ENCODE results near the gene EGFL7. TPM values are rescaled to one million over a fixed set of nuclear protein-coding genes. Genes with fewer than 3 reads are reported as not detected.

EGFL7 gene
- total RNA-seq, 1 experiment from 2014 or later, result 79.5 TPM

DNA sequence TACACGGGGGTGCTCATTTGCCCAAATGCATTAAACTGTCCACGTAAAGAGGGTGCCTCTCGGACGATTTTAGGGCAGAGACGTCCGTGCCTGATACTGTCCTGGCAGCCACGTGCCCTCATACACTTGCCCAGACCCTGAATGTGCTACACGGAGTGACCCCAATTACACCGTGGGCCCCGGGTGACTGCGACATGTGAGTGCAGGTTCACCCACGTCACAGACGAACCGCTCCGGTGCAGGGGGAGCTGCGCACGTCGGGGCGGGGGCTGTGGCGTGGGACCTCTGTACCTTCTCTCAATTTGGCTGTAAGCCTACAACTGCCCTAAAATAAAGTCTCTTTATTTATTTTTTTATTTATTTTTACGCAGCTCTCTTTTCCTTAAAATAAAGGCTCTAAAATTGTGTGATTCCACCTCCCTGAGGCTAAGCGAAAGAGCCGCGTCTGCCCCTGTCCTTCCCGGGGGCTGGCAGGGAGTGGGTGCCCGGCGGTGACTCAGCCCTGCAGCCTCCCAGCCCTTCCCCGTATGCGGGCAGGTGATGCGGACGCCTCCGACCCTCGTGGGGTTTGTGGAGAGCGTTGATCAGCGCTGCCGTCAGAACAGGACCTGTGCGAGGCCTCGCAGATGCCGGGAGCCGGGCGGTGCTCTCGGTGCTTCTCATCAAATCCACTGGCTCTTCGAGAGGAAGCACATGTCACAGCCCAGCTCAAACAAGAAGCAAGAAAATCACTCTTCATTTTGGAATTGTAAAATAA lies 9.2 kb upstream of the EGFL7 start:
- no peak overlapping the region for H3K27ac ChIP-seq (ENCODE audit: low read depth, low read length, poor library complexity, severe bottlenecking)
- H3K4me1 ChIP-seq (ENCODE audit: insufficient read depth, low read length, poor library complexity, severe bottlenecking), result peaks cover 14% of the 10 kb centered on the region
- H3K9me3 ChIP-seq (ENCODE audit: low read depth, low read length, poor library complexity, severe bottlenecking), result no peaks in the 10 kb centered on the region
- intact Hi-C loops (cut with micrococcal nuclease; ENCODE audit: unreplicated experiment), result no loop called here
- no peaks in the 10 kb centered on the region for H3K27me3 ChIP-seq (replicated peaks; ENCODE audit: insufficient read depth, low read depth, low read length, poor library complexity)
- no peak overlapping the region for H3K4me3 ChIP-seq (ENCODE audit: low read depth, low read length, poor library complexity, severe bottlenecking)
- no peak for DNase-seq (ENCODE audit: low spot score)
- BruUV-seq (replicated peaks), result no TSS peak
- TF ChIP-seq EZH2 (IDR thresholded peaks at IDR 0.05; ENCODE audit: borderline replicate concordance, low read depth, low read length, poor library complexity, severe bottlenecking), result no peak
- TF ChIP-seq, protein P1, sequence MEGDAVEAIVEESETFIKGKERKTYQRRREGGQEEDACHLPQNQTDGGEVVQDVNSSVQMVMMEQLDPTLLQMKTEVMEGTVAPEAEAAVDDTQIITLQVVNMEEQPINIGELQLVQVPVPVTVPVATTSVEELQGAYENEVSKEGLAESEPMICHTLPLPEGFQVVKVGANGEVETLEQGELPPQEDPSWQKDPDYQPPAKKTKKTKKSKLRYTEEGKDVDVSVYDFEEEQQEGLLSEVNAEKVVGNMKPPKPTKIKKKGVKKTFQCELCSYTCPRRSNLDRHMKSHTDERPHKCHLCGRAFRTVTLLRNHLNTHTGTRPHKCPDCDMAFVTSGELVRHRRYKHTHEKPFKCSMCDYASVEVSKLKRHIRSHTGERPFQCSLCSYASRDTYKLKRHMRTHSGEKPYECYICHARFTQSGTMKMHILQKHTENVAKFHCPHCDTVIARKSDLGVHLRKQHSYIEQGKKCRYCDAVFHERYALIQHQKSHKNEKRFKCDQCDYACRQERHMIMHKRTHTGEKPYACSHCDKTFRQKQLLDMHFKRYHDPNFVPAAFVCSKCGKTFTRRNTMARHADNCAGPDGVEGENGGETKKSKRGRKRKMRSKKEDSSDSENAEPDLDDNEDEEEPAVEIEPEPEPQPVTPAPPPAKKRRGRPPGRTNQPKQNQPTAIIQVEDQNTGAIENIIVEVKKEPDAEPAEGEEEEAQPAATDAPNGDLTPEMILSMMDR (conservative IDR thresholded peaks at IDR 0.05; ENCODE audit: low read depth, low read length), result no peak
- ChIA-PET POLR2A (ENCODE audit: low non-redundant PET) (no interaction called here), CTCF (no interaction called here)
- H3K36me3 ChIP-seq (ENCODE audit: insufficient read depth, low read length, poor library complexity, severe bottlenecking), result no peaks in the 10 kb centered on the region

DNA sequence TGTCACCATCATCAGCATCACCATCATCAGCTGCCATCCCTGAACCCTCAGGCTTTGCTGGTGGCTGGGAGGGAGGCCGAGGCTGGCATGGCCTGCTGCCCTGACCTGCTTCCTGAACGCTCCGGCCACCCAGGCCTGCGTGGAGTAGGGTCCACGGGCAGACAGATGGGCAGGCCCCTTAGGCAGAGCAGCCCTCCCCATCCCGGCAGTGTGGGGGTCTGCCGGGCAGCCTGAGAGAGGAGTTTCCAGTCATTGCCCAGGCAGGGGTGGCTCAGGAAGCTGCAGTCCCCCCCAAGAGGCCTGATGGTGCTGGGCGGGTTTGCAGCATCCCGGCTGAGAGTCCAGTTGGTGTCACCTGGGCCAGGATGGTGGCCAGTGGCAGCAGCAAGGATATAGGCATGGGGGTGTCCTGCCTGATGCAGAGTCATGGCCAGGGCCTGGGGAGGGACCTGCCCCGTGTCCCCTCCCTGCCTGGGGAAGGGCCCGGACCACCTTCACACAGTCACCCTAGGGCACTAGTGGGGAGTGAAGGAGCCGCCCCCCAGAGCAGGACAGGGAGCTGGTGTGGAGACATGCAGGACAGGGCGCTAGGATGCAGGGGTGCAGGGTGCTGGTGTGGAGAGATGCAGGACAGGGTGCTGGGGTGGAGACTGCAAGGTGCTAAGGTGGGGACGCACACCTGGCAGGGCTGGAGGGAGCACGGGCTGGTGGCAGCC lies 7.7 kb upstream of the EGFL7 start:
- H3K27me3 ChIP-seq (replicated peaks; ENCODE audit: insufficient read depth, low read depth, low read length, poor library complexity), result no peaks in the 10 kb centered on the region
- no peak for DNase-seq (ENCODE audit: low spot score)
- TF ChIP-seq, protein P1 (conservative IDR thresholded peaks at IDR 0.05; ENCODE audit: low read depth, low read length), result no peak
- TF ChIP-seq EZH2 (IDR thresholded peaks at IDR 0.05; ENCODE audit: borderline replicate concordance, low read depth, low read length, poor library complexity, severe bottlenecking), result no peak
- intact Hi-C loops (cut with micrococcal nuclease; ENCODE audit: unreplicated experiment), result no loop called here
- ChIA-PET CTCF (interaction anchor here (0.7 kb wide), 1 partner anchor 57 kb away, joined by 4 read pairs; no protein-coding TSS in a partner anchor), POLR2A (ENCODE audit: low non-redundant PET) (no interaction called here)
- no peaks in the 10 kb centered on the region for H3K36me3 ChIP-seq (ENCODE audit: insufficient read depth, low read length, poor library complexity, severe bottlenecking)
- no TSS peak for BruUV-seq (replicated peaks)
- peaks cover 14% of the 10 kb centered on the region for H3K4me1 ChIP-seq (ENCODE audit: insufficient read depth, low read length, poor library complexity, severe bottlenecking)
- H3K9me3 ChIP-seq (ENCODE audit: low read depth, low read length, poor library complexity, severe bottlenecking), result no peaks in the 10 kb centered on the region
- H3K27ac ChIP-seq (ENCODE audit: low read depth, low read length, poor library complexity, severe bottlenecking), result peak overlapping the region; percentile 88
- no peak overlapping the region for H3K4me3 ChIP-seq (ENCODE audit: low read depth, low read length, poor library complexity, severe bottlenecking)

DNA sequence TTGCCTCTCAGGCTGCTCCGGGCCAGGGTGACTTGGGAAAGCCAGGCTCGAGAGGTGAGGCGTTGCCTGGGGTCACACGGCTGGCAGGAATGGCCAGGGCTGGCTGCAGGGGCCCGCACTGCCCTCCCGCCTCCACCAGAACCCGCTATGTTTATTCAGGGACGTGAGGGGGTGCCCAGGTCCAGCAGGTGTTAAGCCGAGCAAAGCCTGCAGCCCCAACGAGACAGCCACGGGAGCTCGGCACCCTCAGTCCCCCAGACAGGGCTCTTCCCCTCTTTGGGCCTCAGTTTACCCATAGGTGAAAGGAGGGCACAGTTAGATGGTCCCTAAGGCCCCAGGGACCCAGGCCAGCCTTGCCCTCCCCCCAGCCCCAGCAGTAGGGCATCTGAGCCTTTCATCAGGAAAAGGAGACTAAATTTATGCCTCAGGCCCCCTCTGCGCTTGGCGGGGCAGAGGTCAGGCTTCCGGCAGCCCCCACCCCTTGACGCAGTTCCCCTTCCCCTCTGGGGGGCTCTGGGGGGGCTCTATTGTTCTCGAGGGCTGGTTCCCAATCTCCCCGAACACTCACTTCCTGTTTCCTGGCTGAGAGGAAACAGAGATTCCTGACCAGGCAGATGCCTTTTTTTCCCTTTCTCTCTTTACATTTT lies 7.1 kb upstream of the EGFL7 start:
- H3K4me1 ChIP-seq (ENCODE audit: insufficient read depth, low read length, poor library complexity, severe bottlenecking), result peaks cover 14% of the 10 kb centered on the region
- CTCF ChIA-PET, result interaction anchor here (1.0 kb wide), 1 partner anchor 8 kb away, joined by 3 read pairs; no protein-coding TSS in a partner anchor
- H3K4me3 ChIP-seq (ENCODE audit: low read depth, low read length, poor library complexity, severe bottlenecking), result no peak overlapping the region
- H3K9me3 ChIP-seq (ENCODE audit: low read depth, low read length, poor library complexity, severe bottlenecking), result no peaks in the 10 kb centered on the region
- H3K27ac ChIP-seq (ENCODE audit: low read depth, low read length, poor library complexity, severe bottlenecking), result peak overlapping the region; percentile 88
- no TSS peak for BruUV-seq (replicated peaks)
- POLR2A ChIA-PET (ENCODE audit: low non-redundant PET), result no interaction called here
- intact Hi-C loops (cut with micrococcal nuclease; ENCODE audit: unreplicated experiment), result no loop called here
- H3K27me3 ChIP-seq (replicated peaks; ENCODE audit: insufficient read depth, low read depth, low read length, poor library complexity), result no peaks in the 10 kb centered on the region
- DNase-seq (ENCODE audit: low spot score), result peak; percentile 73
- H3K36me3 ChIP-seq (ENCODE audit: insufficient read depth, low read length, poor library complexity, severe bottlenecking), result no peaks in the 10 kb centered on the region
- TF ChIP-seq, protein P1 (conservative IDR thresholded peaks at IDR 0.05; ENCODE audit: low read depth, low read length), result no peak
- TF ChIP-seq EZH2 (IDR thresholded peaks at IDR 0.05; ENCODE audit: borderline replicate concordance, low read depth, low read length, poor library complexity, severe bottlenecking), result no peak
